HG03135 (cell line): ENCODE measurements around the gene GAGE13.
"Not testable (repeated sequence)": the region's sequence is repeated elsewhere in the genome, so short reads cannot be mapped to it uniquely, and the experiment has no call there.

Experiments
- ATAC-seq: cut with Tn5 transposase; IDR thresholded peaks from one replicate; pipeline ENCODE4 v1.9.1; 2021; ENCODE audit warnings: mild to moderate bottlenecking, moderate library complexity; ENCODE audit not compliant: unreplicated experiment

GAGE13 gene

GRCh38 chrX:49331282-49331681 lies at the start of gene GAGE13:
GAGE13 (plus strand) TSS chrX:49331582; CDS start chrX:49332738, 1,156 bp downstream.
- not testable (repeated sequence) for ATAC-seq

- ATAC-seq, result no peak
These were observed 48.8 kb upstream of the GAGE13 start for GRCh38 chrX:49282647-49283011.

- ATAC-seq, result no peak
These were observed 47.2 kb upstream of the GAGE13 start for GRCh38 chrX:49284212-49284611.

GRCh38 chrX:49286136-49286535 lies 45.2 kb upstream of the GAGE13 start:
- no peak for ATAC-seq

- ATAC-seq, result no peak
These were observed 44.8 kb upstream of the GAGE13 start for GRCh38 chrX:49286581-49286980.

- ATAC-seq, result no peak
These were observed 43.7 kb upstream of the GAGE13 start for GRCh38 chrX:49287665-49288064.

- ATAC-seq, result no peak
These were observed 41.2 kb upstream of the GAGE13 start for GRCh38 chrX:49290215-49290614.

- peak; percentile 74 for ATAC-seq
These were observed 39.6 kb upstream of the GAGE13 start for GRCh38 chrX:49291615-49292337.

GRCh38 chrX:49292400-49293362 lies 38.7 kb upstream of the GAGE13 start:
- no peak for ATAC-seq

GRCh38 chrX:49299293-49299692 lies 32.1 kb upstream of the GAGE13 start:
- ATAC-seq, result not testable (repeated sequence)

GRCh38 chrX:49300703-49301102 lies 30.7 kb upstream of the GAGE13 start:
- ATAC-seq, result no peak

GRCh38 chrX:49303346-49303745 lies 28.0 kb upstream of the GAGE13 start, which contains the start of gene GAGE10:
GAGE10 (plus strand) TSS chrX:49303646; CDS start chrX:49304860, 1,214 bp downstream.
- no peak for ATAC-seq

GRCh38 chrX:49307775-49308174 lies 23.6 kb upstream of the GAGE13 start:
- ATAC-seq, result not testable (repeated sequence)

- ATAC-seq, result no peak
These were observed 22.6 kb upstream of the GAGE13 start for GRCh38 chrX:49308604-49309269.

- ATAC-seq, result no peak
These were observed 21.9 kb upstream of the GAGE13 start for GRCh38 chrX:49309401-49309981.

- no peak for ATAC-seq
These were observed 21.0 kb upstream of the GAGE13 start for GRCh38 chrX:49310371-49310770.

GRCh38 chrX:49312176-49312575 lies 19.2 kb upstream of the GAGE13 start:
- no peak for ATAC-seq

- no peak for ATAC-seq
These were observed 15.3 kb upstream of the GAGE13 start for GRCh38 chrX:49316085-49316484.

- ATAC-seq, result not testable (repeated sequence)
These were observed 9.6 kb upstream of the GAGE13 start, which contains the start of gene GAGE12J for GRCh38 chrX:49321737-49322136. GAGE12J (plus strand) TSS chrX:49322037; CDS start chrX:49323194, 1,157 bp downstream.

GRCh38 chrX:49322266-49322665 lies 9.1 kb upstream of the GAGE13 start:
- ATAC-seq, result not testable (repeated sequence)

GRCh38 chrX:49323735-49324134 lies 7.6 kb upstream of the GAGE13 start:
- ATAC-seq, result not testable (repeated sequence)
